NCI-H1930 (cell line): ENCODE measurements around the gene VPS35L.
"Not testable (repeated sequence)": the region's sequence is repeated elsewhere in the genome, so short reads cannot be mapped to it uniquely, and the experiment has no call there.

Source experiments
- DNase-seq, 2 experiments: peaks; one replicate each; lab custom pipeline; 2025; lab: John Stamatoyannopoulos, UW

Gene VPS35L

DNA sequence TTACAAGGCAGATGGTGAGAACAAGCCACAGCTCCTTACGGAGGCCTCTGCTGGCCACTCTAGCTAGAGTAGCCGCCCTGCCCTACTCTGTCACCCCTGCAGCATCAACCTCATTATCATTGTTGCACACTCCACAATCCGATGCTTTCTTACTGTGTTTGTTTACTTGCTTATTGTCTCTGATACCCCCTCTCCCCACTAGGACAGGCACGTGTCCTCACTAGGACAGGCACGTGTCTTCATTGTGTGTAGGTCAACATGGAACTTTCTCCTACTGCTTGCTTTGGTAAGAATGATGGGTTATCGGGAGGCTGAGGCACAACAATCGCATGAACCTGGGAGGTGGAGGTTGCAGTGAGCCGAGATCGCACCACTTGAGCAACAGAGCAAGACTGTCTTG lies 98.6 kb downstream of the VPS35L start:
- no peak for DNase-seq

DNA sequence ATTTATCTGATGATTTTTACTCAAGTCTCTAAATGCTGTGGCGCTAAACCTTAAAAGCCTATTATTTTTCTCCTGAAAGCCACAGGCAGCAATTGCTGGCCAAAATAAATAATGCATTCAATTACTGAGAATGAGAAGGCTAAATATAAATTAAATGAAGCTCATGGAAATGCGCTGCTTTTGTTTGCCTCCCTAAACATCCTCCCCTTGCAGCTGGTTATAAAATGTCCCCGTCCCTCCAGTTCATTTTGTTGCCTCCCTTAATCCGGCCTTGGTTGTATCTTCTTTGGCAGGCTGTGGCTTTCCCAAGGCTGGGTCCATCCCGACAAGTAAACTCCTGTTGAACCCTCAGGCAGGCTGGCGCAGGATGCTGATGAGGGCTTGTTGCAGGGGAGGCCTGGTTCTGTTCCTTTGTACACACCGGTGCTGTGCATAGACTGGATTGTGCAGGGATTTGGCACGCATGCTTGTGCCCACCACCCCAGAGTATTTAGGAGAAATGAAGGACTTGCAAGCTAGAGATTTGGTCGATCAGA lies 99.8 kb downstream of the VPS35L start:
- DNase-seq = no peak

DNA sequence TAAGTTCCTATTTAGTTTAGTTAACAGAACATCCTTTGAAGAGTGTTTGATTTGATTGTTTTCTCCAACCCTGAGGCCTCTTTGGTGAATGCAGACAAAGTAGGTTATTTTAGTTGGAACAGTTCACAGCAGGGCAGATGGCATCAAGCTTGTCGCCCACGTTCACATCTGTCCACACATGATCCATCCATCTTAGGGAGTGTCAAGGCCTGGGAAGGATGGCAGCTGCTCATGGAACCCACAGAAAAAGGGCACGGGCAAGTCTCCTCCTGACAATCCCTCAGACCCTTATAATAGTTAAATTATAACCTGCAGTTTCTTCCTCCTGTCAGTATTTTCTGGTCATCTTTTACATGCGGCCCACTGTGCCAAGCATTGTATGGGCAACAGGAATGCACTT lies 102.3 kb downstream of the VPS35L start:
- DNase-seq = no peak

DNA sequence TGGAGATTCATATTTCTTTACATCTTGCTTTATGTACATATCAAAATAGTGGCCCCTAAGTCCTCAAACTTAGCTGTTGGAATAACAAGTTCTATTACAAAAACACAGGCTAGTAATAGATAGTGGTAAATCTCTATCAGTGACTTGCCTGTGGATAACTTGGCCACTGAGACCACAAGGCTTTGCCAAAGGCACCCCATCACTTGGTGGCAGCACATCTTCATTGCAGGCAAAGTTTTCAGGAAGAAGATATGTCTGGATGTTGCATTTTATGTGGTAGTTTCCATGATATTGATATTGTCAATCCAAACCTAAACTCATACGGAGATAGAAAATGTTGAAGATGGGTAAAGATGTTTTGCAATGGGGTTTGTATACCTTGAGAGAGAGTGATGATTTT lies 104.1 kb downstream of the VPS35L start:
- DNase-seq = no peak

DNA sequence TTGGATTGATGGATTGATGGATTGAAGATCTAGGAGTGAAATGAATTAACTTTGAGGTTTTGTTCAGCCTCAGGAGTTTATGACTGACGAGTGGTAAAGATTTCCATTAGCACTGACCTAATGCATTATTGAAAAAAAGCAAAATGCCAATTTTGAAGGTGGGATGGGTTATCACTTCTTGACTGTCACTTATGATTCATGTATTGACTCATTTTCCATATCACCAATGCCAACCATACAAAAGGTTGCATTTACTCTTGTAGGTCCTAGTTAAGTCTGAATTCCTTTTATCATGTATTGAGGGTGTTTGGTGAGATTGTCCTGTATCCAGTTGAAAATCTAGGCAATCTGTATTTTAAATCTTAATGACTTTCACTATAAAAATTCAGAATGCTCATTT lies 104.9 kb downstream of the VPS35L start:
- no peak for DNase-seq

DNA sequence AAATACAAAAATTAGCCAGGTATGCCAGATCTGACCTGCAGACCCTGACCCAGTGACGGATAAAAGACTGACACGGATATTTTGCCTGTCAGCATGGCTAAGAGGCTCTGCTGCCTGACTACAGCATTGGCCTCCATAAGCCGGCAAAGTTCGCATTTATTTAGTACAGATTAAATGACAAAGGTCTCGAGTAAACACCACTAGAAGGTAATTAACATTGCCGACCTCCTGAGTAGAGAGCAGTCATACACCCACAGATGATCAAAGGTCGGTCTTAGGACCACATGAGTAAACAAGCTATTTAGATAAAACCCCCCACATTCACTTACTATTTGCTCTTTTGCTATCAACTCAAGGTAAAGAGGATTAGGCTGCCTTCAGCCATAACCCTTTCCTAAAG lies 106.8 kb downstream of the VPS35L start:
- DNase-seq = no peak

DNA sequence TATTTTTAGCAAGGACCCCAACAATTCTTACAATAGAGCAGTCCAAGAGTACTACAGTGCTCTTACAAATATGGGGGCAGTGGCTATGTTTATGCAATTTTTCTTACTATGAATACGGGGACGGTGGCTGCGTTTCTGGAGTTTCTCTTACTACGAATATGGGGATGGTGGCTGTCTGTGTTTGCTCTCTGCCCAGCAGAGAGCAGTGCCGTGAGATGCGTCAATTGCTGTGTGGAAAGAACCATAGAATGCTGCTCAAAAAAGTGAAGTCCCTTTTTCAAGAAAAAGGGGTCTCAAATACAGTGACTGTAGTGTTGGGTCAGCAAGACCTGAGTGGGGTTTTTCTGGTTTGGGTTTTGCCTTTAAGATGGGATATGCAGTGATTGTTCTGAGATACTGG lies 108.7 kb downstream of the VPS35L start:
- DNase-seq = no peak

DNA sequence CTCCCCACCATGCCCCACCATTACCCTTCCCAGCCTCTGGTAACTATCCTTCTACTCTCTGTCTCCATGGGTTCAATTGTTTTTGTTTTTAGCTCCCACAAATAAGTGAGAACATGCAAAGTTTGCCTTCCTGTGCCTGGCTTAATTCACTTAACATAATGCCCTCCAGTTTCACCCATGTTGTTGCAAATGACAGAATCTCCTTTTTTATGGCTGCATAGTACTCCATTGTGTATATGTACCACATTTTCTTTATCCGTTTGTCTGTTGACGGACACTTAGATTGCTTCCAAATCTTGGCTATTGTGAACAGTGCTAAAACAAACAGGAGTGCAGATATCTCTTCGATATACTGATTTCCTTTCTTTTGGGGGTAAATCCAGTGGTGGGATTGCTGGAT lies 109.8 kb downstream of the VPS35L start:
- DNase-seq = not testable (repeated sequence)

DNA sequence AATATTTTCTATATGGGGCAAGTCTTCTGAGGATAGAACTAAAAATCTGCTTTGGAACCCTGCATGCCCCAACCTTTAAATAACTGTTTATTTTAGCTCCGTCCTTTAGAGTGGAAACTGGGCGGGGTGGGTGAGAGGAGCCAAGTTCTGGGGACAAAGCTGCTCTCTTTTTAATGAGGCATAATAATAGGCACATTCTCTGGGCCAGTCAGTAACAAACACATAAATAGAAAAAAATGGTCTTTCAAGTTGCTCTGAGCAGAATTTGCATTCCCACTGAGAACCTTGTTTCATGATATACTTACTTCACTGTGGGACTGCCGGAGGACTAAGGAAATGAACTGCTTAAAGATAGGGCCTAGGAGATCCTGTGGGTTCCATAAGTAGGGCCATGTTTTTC lies 111.0 kb downstream of the VPS35L start:
- no peak for DNase-seq

DNA sequence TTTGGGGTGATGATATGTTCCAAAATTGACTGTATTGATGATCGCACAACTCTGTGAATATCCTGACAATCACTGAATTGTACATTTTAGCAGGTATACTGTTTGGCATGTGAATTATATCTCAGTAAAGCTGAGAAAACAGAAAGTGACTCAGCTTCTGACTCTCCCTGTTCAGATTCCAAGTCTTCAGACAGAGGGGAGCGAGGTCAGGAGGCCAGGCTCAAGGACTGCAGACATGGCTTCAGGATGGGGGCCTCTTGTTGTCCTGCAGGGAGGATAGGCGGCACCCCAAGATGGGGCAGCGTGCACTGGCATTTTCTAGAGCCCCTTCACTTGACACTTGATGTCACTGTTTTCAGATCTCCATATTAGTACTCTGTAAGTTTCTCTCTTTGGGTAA lies 116.9 kb downstream of the VPS35L start:
- no peak for DNase-seq

DNA sequence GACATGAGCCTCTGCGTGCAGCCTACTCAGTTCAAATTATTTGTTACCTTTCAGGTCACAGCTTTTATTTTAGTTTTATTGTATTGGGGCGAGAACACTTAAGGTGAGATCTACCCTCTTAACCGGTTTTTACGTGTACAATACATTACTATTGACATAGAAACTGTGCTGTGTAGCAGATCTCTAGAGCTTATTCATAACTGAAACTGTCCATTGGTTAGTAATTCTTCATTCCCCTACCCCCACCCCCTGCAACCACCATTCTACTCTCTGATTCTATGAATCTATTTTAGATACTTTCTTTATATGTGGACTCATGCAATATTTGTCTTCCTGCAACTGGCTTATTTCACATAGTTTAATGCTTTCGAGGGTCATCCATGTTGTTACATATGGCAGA lies 119.0 kb downstream of the VPS35L start:
- no peak for DNase-seq

DNA sequence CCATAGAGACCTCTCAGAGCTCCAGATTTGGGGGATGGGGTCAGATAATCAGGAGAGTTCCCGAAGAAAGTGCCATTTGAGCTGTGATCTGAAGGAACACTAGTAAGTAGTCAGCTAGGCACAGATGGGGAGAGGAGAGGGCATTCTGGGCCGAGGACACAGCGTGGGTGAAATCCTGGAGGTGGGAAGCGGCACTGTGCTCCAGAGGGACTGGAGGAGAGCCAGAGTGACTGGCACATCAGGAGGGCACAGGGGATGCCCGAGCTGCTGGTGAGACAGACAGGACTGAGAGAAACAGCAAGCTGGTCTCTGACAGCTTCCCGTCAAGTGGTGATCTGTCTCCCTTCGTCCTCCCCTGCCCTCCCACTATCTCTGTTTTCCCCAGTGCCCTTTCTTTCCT lies 121.9 kb downstream of the VPS35L start:
- no peak for DNase-seq

DNA sequence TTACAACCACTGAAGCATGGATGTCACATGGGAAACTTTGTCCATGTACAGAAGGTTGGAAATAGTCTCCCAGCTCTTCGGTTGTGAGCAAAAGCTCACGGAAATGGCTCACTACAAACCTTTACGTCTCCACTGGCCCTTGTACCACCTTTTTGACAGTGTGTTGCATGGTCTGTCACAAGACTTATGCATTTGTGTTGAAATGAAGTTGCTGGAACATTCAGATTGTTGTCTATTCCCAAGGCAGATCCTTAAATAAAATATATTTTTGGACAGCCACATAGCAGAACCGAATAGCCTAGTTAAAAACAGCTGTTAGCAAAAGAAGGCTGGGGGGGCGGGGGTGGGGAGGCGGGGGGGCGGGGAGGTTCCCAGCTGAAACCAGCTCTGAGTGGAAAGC lies 123.3 kb downstream of the VPS35L start:
- DNase-seq = no peak

DNA sequence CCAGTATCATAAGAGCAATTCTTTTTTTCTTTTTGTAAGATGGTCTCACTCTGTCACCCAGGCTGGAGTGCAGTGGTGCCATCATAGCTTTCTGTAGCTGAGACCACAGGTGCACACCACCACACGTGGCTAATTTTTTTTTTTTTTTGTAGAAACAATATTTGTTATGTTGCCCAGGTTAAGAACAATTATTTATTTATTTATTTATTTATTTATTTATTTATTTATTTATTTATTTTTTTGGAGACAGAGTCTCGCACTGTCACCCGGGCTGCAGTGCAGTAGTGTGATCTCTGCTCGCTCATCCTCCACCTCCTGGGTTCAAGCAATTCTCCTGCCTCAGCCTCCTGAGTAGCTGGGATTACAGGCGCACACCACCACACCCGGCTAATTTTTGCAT lies 123.8 kb downstream of the VPS35L start:
- DNase-seq = not testable (repeated sequence)

DNA sequence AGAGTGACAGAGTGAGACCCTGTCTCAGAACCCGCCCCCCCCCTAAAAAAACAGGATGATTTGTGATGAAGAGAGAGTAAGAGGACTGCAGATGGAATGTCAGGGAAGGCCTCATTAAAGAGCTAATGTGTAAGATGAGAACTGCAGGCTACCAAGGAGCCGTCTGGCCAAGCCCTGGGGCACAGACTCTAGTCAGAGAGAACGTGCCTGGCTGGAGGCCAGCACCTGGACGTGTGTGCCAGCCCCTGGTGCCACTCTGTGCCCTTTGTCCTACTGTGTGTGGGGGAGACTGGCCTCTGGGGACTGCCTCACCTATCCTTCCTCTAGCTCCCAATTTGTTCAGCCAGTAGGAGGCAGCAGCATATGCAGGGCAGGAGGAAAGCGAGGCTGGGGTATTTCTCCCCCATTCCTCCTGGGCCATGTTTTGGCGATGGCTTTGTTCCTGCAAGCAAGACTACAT lies 125.4 kb downstream of the VPS35L start:
- no peak for DNase-seq

DNA sequence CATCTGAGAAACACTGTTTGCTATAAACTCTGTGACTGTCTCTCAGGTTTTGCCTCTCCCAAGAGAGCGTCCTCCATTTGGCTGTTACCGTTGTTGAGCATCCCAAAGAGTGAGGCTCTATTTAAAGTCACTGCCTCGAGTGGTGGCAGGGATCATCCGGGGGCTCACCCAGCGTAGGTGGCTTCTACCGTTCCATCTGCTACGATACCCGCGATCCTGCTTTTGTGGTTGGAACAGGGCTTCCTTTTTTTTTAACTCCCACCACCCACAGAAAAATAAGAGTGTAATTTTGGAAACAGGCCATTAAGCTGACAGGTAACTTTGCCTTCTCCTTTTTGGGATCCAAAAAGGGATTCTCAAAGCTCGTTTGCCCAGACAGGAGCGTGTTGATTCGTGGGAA lies 126.1 kb downstream of the VPS35L start:
- no peak for DNase-seq

DNA sequence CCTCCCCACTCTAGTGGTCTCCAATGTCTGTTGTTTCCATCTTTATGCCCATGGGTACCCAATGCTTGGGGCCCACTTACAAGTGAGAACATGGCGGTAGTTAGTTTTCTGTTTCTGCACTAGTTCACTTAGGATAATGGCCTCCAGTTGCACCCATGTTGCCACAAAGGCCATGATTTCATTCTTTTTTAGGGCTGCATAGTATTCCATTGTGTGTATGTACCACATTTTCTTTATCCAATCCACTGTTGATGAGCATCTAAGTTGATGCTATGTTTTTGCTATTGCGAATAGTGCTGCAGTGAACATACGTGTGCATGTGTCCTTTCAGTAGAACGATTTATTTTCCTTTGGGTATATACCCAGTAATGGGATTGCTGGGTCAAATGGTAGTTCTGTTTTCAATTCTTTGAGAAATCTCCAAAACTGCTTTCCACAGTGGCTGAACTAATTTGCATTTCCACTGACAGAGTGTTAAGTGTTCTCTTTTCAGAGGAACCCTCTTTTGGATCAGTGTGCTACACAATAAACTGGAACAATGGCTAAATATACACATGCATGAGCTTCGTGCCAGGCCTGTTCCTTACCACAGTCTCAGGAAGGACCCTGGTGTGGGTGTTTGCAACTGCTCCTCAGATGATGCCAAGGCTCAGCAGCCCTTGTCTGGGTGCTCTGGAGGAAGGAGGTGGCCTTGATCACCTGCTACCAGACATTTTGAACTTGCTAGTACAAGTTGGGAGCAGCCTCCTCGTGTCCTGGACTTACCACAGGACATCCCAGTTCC lies 128.1 kb downstream of the VPS35L start:
- no peak for DNase-seq

DNA sequence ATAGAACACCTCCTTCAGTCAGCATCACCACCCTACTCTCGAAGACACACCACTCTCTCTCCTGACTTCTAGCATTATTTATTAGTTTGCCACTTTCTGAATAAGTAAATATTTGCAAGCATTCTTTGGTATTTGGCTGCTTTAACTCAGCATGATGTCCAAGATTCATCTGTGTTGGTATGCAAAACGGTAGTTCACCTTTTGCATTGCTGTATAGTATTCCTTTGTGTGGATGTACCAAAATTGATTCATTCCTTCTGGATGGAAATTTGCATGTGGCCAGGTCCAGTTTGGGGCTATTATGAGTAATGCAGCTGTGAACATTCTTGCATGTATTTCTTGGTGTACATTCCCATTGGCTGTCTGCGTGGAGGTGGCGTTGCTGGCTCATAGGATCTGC lies 129.7 kb downstream of the VPS35L start:
- no peak for DNase-seq

DNA sequence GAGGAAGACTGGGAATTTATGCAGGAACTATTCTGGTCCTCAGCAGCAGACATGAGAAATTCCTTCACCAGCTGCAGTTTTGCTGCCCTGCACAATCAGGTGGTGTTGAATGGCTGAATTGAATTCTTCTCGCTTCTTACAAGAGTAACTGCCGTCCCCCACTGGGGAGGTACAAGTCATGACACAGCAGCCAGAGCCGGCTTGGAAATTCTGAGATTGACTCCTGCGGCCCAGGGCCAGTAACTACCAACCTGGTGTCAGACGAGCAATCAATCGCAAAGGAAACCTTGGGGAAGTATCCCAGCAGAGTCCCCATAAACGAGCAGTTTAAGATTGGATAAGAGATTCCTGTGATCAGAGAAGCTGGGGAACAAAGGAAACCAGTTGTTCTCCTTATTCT lies 131.8 kb downstream of the VPS35L start:
- DNase-seq = no peak

DNA sequence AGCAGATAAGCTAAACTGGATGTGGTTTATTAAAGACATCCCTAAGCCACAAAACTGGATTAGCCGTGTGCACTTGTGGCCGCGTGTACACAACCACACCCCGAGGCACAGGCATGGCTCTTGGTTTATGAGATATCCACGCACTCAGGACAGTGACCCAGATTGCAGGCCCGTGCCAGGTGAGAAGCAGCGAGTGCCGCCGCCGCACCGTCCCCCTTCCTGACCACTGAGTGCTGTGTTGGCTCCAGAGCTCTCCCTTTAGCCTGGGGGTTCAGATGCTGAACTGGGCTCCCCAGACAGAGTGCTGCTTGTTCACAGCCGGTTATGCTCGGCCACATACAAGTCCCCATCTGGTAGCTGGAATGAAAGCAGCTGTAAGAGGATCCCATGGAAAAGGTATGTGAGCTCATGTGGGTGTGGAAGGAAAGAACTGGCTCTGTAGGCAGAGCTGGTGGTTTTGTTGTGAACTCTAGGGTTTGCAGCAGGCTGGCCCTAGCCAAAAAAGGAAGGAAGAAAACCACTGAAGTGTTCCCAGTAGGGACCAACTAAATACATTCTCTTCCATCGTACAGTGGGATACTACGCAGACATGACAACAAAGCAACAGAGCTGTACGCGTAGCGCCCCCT lies 133.0 kb downstream of the VPS35L start:
- no peak for DNase-seq

DNA sequence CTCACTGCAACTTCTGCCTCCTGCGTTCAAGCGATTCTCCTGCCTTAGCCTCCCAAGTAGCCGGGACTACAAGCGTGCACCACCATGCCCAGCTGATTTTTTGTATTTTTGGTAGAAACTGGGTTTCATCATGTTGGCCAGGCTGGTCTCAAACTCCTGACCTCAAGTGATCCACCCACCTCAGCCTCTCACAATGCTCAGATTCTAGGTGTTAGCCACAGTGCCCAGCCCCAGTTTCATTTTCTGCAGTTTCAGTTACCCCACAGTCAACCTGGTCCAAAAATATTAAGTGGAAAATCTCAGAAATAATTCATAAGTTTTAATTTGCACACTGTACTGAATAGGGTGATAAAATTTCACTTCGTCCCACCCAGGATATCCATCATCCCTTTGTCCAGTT lies 133.8 kb downstream of the VPS35L start:
- DNase-seq = no peak

DNA sequence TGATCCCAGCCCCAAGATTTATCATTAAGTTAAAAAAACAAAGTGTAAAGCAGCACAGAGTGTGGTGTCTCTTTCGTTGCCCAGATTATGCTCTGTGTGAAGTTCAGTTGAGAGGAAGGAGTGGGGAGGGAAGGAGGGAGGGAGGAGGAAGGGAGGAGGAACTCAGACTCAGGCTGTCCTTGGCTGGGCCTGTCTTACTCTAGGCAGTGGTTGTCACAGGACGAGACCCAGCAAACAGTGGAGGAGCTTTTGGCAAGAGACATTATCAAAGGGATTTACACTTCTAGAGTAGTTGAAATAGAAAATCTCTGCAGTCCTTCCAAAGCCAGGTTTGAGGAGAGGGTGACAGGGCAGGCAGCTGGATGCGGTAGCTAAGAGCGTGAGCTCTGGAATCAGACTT lies 134.7 kb downstream of the VPS35L start:
- no peak for DNase-seq

DNA sequence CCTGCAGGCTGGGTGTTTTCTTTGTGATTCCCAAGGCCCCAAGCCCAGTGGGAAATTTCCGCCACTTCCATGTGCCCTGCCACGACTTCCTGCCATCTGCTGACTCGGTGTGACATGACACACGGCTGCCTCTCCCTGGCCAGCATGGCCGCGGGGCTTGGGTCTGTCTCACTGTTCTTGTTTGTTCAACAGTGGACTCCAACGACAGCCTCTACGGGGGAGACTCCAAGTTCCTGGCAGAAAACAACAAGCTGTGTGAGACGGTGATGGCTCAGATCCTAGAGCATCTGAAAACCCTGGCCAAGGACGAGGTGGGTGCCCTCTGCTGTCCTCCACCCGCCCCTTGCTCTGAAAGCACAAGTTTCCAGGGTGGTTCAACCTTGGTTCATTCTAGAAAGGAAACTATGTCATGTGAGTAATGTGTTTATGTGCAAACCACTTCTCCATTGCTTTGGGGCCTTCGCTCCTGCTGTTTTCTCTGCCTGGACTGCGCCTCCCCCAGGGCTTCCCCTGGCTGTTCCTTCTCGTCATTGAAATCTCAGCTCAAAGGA lies 135.7 kb downstream of the VPS35L start:
- no peak for DNase-seq
